Right forelimb (tissue), 1 donor: ENCODE results near the gene LDAH.
"Not testable (repeated sequence)": the region's sequence is repeated elsewhere in the genome, so short reads cannot be mapped to it uniquely, and the experiment has no call there.

Experiments
- DNase-seq: peaks from one replicate; pipeline ENCODE4 v3.0.0-alpha.2; 2018

LDAH gene

DNA sequence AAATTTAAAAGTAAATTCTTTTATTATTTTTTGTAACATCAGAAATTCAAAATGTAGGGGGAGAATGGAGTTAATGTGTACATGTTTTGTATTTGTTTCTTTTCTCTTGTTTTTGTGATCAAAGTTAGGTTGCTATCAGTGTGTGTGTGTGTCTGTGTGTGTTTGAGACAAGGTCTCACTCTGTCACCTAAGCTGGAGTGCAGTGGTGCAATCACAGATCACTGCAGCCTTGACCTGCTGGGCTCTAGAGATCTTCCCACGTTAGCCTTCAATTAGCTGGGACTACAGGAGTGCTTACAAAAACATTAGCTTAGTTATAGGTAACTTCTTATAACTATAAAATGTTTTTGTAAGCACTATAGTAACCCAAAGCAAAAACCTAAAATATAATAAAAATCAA, 105.3 kb downstream of the LDAH start:
- no peak for DNase-seq

DNA sequence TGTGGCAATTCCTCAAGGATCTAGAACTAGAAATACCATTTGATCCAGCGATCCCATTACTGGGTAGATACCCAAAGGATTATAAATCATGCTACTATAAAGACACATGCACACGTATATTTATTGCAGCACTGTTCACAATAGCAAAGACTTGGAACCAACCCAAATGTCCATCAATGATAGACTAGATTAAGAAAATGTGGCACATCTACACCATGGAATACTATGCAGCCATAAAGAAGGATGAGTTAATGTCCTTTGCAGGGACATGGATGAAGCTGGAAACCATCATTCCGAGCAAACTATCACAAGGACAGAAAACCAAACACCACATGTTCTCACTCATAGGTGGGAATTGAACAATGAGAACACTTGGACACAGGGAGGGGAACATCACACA, 106.7 kb downstream of the LDAH start:
- DNase-seq = not testable (repeated sequence)

DNA sequence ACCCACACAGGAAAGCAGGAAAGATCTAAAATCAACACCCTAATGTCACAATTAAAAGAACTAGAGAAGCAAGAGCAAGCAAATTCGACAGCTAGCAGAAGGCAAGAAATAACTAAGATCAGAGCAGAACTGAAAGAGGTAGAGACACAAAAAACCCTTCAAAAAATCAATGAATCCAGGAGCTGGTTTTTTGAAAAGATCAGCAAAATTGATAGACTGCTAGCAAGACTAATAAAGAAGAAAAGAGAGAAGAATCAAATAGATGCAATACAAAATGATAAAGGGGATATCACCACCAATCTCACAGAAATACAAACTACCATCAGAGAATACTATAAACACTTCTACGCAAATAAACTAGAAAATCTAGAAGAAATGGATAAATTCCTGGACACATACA, 108.5 kb downstream of the LDAH start:
- not testable (repeated sequence) for DNase-seq

DNA sequence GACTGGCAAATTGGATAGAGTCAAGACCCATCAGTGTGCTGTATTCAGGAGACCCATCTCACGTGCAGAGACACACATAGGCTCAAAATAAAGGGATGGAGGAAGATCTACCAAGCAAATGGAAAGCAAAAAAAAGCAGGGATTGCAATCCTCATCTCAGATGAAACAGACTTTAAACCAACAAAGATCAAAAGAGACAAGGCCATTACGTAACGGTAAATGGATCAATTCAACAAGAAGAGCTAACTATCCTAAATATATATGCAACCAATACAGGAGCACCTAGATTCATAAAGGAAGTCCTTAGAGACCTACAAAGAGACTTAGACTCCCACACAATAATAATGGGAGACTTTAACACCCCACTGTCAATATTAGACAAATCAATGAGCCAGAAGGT, 109.3 kb downstream of the LDAH start:
- DNase-seq = not testable (repeated sequence)

DNA sequence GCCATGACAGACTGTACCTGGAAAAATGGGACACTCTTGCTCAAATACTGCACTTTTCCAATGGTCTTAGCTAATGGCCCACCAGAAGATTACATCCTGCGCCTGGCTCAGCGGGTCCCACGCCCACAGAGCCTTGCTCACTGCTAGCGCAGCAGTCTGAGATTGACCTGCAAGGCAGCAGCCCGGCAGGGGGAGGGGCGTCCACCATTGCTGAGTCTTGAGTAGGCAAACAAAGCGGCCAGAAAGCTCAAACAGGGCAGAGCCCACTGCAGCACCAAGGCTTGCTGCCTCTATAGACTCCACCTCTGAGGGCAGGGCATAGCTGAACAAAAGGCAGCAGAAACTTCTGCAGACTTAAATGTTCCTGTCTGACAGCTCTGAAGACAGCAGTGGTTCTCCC, 111.3 kb downstream of the LDAH start:
- not testable (repeated sequence) for DNase-seq

DNA sequence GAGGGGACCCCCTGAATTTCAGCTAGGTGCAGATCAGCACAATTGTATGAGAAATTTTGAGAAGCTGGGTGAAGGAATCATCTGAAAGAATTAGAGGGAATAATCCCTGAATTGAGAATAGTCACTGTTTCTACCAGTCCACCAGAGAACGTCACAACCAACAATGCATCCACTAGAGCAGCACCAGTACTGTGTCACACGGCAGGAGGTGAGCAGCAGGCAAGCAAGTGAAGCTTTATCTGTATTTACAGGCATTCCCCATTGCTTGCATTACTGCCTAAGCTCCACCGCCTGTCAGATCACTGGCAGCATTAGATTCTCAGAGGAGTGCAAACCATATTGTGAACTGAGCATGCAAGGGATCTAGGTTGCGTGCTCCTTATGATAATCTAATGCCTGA, 115.3 kb downstream of the LDAH start:
- DNase-seq = no peak

DNA sequence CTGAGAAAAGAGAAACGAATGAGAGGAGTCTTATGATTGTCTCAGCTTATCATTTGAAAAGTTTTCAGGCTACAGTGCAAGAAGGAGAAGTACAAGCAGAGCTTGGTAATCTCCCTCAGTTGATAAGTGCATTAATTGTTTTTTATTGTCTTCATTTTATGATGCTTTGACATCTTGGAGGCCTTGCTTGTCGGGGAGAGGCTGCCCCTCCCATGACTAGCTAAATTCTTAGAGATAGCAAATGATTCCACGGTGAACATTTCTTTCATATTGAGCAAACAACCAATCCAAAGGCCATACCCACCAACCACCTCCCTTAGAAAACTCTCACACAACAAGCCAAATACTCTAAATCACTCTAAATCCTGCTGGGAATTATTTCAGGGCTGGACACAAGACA, 116.1 kb downstream of the LDAH start:
- DNase-seq = no peak

DNA sequence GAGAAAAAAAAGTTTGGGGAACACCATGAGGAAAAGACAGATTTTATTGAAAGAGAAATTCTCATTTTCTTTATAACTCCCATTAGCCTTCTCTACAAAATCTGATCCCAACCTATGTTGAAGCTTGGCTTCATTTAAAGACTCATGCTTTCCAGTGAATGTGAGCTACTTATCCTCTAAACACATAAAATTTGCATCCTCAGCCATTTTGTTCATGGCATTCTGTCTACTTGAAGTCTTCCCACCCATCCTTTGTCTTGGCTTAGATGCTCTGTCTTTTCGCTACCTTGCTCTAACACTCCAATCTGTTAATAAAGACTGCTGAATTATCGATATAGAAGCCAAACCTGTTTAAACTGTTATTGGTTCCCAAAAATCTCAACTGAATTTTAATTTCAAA, 116.7 kb downstream of the LDAH start:
- DNase-seq = no peak

DNA sequence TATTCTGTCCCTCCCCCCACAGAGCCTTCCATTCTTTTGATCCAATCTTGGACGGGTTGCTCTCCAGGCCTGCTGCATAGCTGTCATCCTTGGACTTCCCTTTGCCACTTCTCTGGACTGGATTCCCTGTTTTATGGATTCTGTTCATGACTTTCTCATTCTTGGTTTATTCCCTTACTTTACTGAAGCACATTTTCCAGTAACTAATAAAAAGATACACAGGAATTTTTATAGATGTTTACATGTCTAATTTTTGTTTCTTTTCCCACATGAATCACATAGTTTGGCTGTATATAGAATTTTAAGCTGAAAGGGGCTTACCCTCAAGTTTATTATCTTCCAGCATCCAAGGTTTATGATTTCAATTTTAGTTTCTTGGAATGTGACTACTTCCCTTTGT, 118.0 kb downstream of the LDAH start:
- DNase-seq = no peak

DNA sequence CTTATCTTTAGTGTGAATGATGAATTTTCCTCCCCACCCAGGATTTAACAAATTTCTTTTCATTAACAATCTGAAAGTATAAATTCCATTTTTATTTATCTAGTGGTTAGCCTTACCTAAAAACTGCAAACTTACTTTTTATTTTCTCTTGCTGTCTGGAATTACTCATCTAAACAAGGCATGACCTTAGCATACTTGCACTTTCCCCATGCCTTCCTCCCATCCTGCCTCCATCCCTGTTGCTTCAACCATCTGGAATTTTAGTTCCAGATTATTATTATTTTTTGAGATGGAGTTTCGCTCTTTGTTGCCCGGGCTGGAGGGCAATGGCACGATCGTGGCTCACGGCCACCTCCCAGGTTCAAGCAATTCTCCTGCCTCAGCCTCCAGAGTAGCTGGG, 120.3 kb downstream of the LDAH start:
- DNase-seq = no peak

DNA sequence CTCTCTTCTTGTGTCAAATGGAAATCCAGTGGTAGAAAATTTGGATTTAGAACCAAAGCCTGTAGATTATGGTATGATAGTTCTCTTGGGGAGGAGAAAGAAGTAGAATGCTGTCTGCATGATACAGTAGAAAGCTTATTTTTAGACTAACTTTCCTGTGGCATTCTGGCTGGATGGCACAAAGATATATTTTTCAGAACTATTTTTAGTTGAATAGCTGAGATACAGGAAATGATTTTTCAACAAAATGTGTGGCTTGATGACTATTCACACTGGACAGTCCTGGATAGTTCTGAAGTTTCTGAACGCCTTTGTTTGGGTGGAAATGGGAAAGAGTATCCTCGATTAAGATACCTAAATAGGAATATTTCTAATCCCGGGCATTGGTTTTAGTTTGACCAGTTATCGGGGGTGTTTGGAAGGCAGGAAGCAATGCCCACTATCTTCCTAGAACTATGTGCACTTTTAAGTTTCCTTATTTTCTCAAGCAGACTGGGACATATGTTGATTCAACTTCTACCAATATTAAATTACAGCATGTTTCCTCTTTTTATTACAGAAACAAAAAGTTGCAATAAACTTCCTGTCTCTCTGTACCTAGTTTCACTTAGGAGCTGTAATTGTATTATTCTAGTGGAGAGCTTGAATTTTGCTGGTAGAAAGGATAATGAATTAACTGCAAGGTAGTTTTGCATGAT, 123.8 kb downstream of the LDAH start:
- no peak for DNase-seq

DNA sequence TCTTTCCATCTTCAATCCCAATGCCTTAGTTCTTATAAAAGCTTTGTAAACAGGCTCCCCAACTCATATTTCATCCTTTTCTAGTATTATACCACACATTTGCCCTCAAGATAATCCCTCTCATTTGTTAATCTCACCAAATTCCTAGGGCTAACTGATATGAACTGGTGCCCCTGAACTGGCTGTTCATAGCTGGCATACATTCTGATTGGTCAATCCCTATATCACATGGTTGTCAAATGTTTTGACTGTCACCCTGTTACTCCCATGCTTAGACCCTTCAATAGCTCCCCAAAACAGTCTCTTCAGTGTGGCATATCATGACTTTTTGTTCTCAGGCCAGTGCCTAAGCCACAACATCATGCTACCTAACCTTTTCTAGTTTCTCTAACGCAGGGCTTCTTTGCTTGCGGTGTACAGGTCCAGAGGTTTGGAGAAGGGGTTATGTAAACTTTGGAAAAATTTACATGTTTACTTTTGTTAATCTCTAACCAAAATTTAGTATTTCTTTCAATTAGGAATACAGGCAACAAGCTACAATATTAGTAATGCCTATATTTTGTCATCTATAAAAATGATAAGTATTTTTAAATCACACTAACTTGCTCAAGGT, 125.5 kb downstream of the LDAH start:
- no peak for DNase-seq

DNA sequence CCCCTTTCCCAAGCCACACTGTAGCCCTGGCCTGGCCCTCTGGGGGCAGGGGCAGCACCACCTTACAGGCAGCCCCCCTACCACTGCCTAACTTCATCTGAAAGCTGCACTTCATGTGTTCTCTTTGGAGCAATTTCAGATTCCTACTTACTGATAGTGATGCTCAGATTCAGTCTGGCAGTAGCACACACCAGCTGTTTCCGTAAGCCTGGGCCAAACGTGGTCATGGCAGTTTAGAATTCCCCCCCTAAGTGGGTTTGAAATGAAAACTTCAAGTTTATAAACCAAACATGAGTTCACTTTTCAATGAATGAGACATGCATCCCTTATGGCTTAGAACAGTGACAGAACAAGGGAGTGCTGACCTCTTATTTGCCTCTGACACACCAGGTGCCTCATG, 126.5 kb downstream of the LDAH start:
- no peak for DNase-seq

DNA sequence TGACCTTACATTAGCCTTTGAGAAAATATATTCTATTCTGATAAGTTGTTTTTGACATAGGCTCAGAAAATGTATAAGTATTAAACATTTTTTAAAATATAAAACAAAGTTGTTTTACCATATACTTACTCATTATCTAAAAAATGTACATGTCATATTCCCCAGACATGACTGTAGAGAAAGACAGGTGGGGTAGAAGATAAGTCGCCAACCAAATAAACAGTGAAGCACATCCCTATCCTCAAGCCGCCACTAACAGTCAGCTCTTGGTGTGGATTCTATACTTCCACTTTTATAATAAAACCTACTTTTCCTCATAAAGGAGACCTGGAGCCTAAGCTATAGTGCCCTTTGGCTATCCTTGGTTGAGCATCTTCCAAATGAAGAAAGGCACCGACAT, 129.6 kb downstream of the LDAH start:
- no peak for DNase-seq

DNA sequence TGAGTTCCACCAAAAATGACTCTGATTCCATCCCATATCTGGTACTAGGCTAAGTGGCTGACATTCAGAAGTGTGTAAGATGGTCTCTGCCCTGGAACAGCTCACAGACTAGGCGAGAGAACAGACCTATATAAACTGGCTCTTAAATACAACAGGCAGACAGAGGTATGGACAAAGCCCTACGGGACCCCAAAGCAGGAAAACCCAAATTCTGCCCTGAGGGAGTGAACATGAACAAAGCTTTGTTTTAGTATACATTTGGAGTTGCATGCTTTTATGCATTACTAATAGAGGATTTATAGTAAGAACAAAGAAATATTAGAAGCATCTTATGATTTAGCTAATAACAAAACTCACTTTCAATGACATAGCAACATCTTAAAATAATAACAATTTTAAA, 130.8 kb downstream of the LDAH start:
- no peak for DNase-seq

DNA sequence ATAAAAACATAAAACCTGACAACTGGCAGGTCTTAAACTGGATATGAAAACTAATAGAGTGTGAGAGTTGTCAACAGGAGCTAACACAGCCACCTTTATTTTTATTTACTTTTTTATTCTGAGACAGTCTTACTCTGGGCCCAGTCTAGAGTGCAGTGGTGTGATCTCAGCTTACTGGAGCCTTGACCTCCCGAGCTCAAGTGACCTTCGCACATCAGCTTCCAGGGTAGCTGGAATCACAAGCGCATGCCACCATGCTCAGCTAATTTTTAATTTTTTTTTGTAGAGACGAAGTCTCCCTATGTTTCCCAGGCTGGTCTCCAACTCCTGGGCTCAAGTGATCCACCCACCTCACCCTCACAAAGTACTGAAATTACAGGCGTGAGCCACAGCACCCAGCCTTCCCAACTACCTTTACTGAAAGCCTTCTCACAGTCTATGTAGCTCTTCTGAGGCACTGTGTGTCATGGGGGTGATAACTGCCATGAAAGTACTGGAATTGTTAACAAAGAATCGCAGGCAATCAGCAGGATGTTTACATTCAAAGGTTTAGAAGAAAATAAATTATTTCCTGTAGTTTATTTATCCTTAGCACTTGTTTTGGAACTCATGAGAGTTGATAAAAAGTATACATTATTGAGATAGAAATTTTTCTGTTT, 131.7 kb downstream of the LDAH start:
- no peak for DNase-seq

DNA sequence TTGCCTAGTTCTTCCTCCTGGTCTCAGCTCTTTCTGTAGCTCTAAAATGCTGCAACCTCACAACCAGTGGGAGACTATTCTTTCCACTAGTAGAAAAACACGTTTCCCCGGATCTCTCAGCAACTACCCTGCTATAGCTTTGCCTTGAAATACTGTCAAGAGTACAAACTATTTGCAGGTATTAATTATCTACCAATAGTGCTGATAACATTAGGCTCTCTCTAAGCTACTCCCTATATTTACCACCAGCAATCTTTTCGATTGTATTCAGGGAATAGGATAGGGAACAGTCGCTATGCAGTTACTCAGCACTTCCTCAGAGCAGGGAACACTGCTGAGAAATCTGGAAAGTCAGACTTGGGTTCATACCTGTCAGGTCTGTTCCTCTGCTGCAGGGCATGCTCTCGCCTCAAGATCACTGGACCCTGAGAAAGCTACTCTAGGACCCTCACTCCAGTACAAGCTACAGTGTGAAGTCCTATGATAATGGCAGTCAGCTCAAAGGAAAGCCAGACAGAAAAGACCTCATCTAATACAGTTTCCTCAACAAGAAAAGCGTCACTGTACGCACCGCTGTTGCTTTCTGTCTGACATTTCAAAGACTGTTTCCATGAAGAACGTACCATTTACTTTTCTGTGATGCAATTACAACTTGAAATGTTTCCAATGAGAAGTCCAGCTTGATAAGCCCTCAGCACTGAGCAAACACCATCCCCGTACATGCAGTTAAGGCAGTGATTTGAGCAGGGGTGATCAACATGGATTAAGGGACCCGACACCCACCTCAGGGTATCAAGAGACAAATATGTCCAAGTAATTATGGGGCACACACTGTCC, 133.3 kb downstream of the LDAH start:
- no peak for DNase-seq

DNA sequence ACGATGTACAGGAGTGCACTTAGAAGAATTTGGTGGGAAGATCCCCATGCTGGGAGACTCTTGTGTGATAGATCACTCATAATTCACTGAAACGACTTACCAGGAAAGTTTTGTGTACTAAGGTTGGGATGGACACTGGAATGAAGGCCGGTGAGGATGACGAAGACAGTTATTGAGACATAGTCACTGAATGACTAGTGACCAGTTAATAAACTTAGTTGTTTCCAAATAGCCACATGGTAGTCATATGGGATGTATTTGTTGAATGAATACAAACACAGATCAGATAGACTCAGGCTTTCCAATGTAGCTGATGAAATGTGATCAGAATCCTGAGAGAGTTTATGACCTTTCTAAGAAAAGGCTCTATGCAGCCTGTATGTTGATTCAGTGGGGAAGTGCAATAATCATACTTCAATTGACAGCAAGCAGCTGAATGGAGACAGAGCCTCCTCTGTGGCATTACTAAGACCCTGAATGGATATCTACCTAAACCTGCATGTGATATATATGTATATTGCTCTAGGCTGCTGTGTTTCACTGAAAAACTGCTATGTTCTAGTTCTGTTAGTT, 135.6 kb downstream of the LDAH start:
- no peak for DNase-seq

DNA sequence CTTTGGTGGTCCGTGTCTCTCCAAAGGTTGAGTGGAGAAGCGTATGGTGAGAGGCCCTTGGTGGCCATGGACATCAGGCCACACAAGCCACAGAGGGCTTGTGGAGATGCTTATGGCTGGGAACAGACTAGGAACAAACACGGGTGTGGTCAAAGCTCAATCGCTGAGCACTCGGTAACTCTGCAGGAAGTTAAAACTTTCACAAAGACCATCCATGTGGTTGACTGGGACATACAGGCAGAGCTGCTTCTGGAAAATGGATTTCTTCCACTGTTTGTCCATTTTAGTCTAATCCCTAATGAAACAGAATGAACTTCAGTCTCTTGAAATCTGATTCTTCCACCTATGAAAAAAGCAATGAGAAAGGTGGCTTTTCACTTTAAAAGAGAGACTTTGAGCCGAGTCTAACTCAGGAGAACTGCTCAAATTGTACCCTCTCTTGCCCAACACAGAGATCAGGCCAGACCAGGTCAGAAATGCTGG, 138.3 kb downstream of the LDAH start:
- DNase-seq = no peak

DNA sequence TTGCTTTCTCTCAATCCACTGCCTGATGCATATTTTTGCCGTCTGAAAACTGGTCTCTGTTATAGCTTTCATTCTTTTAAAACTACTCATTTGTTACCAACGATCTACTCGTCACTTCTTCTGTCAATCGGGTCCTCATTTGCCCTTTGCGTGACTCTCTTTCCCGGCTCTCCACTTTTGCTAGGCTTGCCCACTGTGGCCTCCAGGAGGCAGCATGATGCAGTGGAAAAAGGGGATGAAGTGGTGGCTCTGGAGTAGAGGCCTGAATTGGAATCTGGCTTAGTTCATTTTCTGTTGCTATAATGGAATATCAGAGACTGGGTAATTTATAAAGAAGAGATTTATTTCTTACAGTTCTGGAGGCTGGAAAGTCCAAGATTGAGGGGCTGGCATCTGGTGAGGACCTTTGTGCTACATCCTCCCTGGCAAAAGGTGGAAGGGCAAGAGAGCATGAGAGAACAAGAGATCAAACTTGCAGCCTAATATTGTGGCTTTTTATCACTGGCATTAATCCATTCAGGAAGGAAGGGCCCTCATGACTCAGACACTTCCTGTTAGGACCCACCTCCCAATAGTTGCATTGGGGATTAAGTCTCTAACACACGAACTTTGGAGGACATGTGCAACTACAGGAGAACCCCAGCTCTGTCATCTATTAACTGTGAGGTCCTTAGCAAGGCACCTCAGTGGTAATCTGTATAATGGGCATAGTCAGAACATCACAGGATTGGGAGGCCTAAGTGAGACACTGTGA, 140.6 kb downstream of the LDAH start:
- DNase-seq = no peak

DNA sequence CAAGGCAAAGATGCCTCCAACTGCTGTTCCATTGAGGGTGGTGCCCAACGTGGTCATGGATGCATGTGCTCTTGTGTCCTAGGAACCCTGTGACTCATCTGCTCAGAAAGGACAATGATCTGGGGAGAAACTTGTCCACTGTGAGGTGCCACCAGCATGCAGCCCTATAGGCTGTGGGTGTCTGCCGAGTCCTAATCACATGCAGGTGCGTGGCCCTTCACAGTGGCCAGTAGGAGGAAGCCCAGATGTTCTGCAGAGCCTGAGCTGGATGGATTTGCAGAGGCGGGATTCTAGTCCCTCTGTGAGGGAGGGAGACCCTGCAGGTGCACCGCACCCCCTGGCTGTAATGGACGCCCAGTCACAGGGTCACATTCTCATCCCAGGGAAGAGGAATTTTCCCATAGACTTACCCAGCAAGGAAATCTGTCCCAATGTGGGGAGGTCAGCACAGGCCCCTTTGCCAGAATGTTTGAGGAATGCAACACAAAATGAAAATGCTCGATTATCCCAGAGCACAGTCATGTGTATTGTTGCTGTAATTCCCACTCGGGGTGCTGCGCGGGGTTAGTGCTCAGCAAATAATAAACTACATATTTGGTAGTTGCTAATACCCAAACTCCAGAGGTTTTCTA, 142.0 kb downstream of the LDAH start:
- DNase-seq = no peak

DNA sequence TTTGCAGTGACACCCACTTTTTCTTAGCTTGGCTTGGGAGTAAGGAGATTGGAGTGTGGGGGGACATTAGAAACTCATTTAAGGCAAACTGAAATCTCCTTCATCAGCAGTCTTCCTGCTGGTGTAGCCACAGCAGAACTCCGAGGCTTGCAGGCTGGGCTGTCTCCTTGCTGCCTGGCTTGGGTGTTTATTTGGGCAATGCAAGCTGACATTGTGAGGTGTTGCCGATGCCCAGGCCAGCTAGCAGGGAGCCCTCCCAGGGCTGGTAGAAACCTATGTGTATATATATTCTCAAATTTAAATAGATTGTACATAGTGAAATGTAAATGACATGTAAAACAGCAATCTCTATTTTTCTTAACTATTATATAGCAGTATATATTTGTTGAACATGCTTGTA, 144.1 kb downstream of the LDAH start:
- DNase-seq = no peak
